HG03469 (cell line): ENCODE results near the gene FANCB.
A peak's percentile ranks its signal among the peaks of the same experiment; 100 is the strongest.

ENCODE experiments used
- ATAC-seq: cut with Tn5 transposase; IDR thresholded peaks from one replicate; pipeline ENCODE4 v1.9.1; 2021; ENCODE audit warnings: mild to moderate bottlenecking, moderate library complexity, moderate number of reproducible peaks; ENCODE audit not compliant: unreplicated experiment

The FANCB gene

DNA sequence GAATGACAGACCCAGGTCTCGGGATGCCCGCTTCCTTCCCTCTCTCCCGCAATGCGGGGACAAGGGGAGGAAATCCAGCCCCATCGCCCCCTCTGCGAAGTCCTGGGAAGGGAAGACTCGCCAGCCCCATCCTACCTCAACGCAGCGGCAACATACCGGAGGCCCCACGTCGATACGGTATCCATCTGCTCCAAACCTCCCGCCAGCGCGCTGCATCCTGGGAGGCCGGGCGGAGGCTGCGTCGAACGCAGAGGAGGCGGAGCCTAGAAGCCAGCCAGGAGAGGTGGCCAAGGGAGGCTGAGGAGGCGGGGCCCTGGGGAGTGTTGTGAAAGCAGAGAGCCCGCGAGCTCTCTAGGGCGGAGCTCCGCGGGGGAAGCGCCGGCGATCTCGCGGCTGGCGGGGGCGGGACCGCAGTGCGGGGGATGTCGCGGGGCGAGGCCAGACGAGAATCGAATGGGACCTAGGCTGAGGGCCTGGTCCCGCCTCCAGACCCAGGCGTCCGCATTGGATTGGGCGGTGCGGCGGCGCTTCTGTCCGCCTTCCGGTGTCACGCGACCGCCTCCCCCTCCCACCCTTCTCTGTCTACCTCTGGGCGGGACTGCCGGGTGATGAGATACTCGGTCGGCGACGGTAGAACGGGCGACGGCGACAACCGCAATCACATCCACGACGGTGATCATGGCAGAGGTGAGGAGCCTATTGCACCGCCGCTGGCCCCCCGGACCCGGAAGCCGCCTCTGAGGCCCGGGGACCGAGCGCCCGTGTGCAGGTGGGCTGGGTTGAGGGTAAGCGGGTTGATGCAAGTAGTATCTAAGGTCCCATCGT is at the start of gene FANCB, which contains the start of gene MOSPD2:
FANCB (minus strand) TSS at position 219 of the 825 bp plus-strand sequence. CDS start 7,559 bp downstream, outside the sequence.
MOSPD2 (plus strand) TSS at position 571 of the 825 bp plus-strand sequence; CDS start at position 679, 108 bp downstream.
- peak; percentile 94 for ATAC-seq

GRCh38 chrX:14922437-14922836 is 49.6 kb upstream of the FANCB start:
- ATAC-seq = no peak

DNA sequence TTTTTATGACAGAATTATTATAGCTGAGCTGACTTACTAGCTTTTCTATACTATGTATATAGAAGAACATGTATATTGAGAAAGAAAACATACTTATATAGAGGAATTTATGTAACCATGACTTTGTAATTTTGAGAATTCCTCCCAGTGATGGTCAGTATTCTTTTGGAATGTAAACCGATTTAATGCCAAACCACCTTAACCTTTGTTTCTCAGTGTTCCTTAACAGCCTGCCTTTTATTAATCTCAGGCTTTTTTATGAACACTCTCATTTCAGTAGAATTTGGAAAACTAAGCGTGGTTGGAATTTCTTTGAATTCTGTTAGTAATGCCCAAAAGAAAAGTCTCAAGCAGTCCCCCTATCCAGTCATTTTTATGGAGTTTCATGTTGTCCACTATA is 47.3 kb upstream of the FANCB start:
- ATAC-seq = no peak

GRCh38 chrX:14919407-14919806 is 46.5 kb upstream of the FANCB start:
- ATAC-seq = no peak

- no peak for ATAC-seq
Observed at GRCh38 chrX:14916017-14916674, 43.3 kb upstream of the FANCB start.

DNA sequence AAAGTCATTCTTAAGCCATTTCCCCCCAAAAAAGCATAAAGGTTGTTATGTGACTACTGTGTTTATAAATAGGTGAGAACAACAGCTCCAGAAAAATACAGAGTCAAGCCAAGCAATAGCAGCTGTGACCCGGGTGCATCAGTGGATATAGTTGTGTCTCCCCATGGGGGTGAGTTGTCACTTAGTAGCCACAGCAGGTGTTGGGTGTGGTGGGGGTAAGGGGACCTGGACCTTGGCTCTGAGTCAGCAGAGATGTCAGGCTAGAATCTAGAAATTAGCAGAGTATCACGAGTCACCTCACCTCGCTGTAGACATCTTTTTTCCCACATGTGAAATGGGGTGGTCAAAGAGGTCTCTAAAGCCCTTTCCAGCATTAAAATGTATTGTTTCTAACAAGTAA is 42.7 kb upstream of the FANCB start:
- ATAC-seq = no peak

GRCh38 chrX:14913241-14913640 is 40.4 kb upstream of the FANCB start:
- ATAC-seq = no peak

DNA sequence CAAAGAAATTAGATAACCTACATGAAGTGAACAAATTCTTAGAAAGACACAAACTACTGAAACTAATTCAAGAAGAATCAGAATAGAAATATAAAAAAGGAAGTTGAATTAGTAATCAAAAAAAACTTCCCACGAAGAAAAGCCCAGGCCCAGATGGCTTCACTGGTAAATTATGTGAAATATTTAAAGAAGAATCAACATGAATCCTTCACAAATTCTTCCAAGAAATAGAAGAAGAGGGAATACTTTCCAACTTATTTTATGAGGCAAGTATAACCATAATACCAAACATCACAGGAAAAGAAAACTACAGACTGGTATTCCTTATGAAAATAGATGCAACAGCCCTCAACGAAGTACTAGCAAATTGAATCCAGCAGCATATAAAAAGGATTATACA is 31.0 kb upstream of the FANCB start:
- ATAC-seq = no peak

- ATAC-seq = no peak
Observed at GRCh38 chrX:14902537-14902936, 29.7 kb upstream of the FANCB start.

DNA sequence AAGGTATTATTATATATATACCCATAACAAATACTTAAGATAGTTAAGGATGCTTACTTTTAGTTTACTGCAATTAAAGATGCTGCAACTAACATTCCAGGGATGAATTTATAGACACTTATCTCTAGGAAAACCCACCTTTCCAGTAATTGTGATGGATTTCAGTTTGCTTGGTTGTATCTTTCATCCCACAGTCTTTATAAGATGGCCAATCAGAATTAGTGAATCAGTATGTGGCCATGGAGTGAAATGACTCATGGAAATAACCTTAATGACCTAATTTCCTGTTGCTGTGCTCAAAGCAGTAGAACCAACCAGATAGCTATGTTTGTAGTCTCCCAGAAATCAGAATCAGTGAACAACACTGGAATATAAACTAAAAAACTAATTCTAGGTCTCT is 26.7 kb upstream of the FANCB start:
- peak; percentile 65 for ATAC-seq

DNA sequence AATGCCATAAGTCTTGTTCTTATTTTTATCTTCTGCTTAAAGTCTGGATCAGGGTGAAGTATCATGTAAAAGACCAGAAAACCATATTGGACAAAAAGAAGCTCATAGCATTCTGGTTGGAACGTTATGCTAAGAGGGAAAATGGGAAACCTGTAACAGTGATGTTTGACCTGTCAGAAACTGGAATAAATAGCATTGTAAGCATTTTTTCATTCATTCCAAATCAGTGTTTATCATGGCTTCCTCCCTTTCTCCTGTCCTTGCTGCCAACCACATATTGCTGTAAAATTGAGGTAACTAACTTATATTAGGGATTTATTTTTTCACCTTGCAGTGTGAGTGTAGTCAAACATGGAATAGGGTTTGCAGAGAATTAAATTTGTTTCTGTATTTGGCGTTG is 24.2 kb upstream of the FANCB start:
- no peak for ATAC-seq

DNA sequence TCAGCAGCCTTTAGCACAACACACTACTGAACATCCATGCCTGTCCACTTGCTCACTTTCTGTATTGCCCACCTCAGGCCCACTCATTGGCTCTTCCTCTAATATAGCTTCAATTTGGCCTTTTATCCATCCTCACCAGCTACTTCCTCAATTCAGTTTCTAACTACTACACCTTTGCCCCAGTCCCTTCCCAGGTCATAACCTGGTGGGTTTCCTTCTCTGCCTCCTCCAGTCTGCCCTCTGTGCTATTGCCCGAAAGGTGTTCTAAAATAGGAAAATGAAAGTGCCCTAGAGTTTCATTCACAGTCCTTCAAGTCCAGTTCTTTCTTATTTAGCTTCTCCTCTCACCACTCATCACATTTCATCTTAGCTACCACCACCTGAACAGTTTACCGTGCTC is 23.4 kb upstream of the FANCB start:
- ATAC-seq = no peak

DNA sequence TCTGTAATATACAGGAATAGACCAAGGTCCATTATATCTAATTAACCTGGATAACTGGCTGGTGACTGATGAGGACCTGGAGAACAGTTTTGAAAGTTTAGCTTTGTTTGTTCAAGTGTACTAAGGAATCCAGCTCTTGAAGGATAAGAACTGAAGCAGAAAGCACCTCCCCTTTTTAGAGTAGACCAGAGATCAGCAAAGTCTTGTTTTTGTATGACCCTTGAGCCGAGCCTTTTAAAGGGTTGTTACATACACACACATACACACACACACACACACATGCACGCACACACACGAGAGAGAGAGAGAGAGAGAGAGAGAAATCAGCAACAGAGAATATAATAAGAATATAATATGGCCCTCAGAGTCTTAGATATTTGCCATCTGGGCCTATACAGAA is 13.4 kb upstream of the FANCB start:
- ATAC-seq = no peak

DNA sequence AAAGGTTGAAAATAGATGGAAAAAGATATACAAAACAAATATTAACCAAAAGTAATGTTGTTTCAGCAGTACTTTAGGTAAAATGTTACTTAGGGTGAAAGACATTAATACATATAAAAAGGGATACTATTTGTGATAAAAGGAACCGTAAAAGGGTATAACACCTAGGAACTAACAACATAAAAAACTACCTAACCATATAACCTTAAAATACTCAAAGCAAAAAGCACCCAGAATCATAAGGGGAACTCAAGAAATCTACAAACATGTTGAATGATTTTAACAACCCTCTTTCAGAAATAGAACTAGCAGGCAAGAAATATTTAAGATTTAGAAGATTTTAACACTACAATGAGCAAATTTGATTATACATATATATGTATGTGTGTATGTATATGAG is 11.8 kb upstream of the FANCB start:
- ATAC-seq = no peak

- no peak for ATAC-seq
Observed at GRCh38 chrX:14883826-14884225, 11.0 kb upstream of the FANCB start.

GRCh38 chrX:14875624-14876023 is 2.8 kb upstream of the FANCB start:
- ATAC-seq = no peak

GRCh38 chrX:14873676-14874049 is 794 bp upstream of the FANCB start:
- no peak for ATAC-seq

GRCh38 chrX:14872355-14872754 is 514 bp downstream of the FANCB start:
- ATAC-seq = no peak

GRCh38 chrX:14871767-14872166 is 1.1 kb downstream of the FANCB start:
- no peak for ATAC-seq

DNA sequence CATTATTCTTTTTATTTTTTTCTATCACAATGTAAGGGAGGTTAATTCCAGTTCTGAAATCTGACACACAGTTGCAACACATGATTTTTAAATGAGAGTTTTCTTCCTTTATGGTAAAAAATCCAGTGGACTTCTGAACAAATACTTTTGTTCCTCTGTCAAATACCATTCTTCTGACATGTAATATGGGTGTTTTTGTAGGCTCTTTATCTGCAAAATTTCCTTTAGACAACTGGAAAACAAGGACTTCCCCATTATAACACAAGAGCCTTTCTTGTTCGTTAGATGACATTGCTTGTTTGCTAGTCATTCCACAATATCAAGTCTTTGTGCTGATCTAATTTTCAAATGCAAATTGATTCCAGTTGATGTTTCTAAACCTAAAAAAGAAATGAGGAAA is 7.7 kb downstream of the FANCB start:
- no peak for ATAC-seq

DNA sequence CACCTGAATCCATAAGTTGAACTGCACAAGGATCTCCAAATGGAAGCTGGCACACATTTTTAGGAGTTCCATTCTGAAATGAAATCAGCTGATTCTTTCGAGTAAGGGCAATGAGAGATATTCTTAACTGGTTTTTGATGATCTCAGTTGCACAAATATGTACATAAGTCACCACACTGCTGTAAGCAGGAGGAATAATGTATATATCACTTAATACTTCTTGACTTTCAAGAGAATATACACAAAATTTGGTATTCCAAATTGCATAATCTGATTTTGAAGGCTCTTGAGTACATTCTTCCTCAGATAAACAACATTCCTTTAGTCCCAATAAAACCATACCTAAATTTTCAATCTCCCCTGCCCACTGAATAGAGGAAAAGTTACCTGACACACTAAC is 8.2 kb downstream of the FANCB start:
- ATAC-seq = no peak

- ATAC-seq = no peak
Observed at GRCh38 chrX:14851526-14851925, 21.3 kb downstream of the FANCB start.
